GM12878 (cell line): ENCODE measurements around the gene FANCD2OS.

ENCODE experiments used
- BRCA1 ChIP-seq: IDR thresholded peaks from 2 replicates; pipeline ENCODE4 v1.6.1; 2011; ENCODE audit warnings: low read depth, low read length, improper control_type of control experiment
- EZH2 ChIP-seq: IDR thresholded peaks from 2 replicates; pipeline ENCODE4 v1.6.1; 2012; ENCODE audit warnings: low read depth, mild to moderate bottlenecking, control low read depth, inconsistent platforms, low read length, borderline replicate concordance; ENCODE audit not compliant: control insufficient read depth
- FOXM1 ChIP-seq: IDR thresholded peaks from 2 replicates; pipeline ENCODE4 v1.6.1; 2012; ENCODE audit warnings: low read depth, mild to moderate bottlenecking, inconsistent platforms, low read length, moderate library complexity
- NR2C2 ChIP-seq: IDR thresholded peaks from 2 replicates; pipeline ENCODE4 v1.6.1; 2011; ENCODE audit warnings: borderline replicate concordance, low read depth; ENCODE audit not compliant: control insufficient read depth, insufficient read length
- POLR2A ChIP-seq: IDR thresholded peaks from 2 replicates; pipeline ENCODE4 v1.6.1; 2011; ENCODE audit warnings: low read depth, mild to moderate bottlenecking, low read length
- RAD21 ChIP-seq: IDR thresholded peaks from 2 replicates; pipeline ENCODE4 v1.6.1; 2011; ENCODE audit warnings: mild to moderate bottlenecking, low read depth, low read length, moderate library complexity; ENCODE audit not compliant: insufficient read depth
- TAF1 ChIP-seq: IDR thresholded peaks from 2 replicates; pipeline ENCODE4 v1.6.1; 2011; ENCODE audit warnings: mild to moderate bottlenecking, low read depth, low read length, borderline replicate concordance
- TF ChIP-seq, protein P1 (sequence below): fragments of 450-650 bp; formaldehyde crosslinking; IDR thresholded peaks from 2 replicates; pipeline ENCODE4 v1.5.0; 2022; ENCODE audit warnings: mild to moderate bottlenecking, missing genetic modification characterization
- TF ChIP-seq, protein P2 (sequence below): IDR thresholded peaks from 2 replicates; pipeline ENCODE4 v1.6.1; 2011; ENCODE audit warnings: borderline replicate concordance, low read depth, mild to moderate bottlenecking, moderate library complexity, mixed read lengths, low read length; ENCODE audit not compliant: insufficient read depth; ENCODE audit errors: extremely low read length
- TF ChIP-seq, protein P3 (sequence below): IDR thresholded peaks from 2 replicates; pipeline ENCODE4 v1.6.1; 2012; ENCODE audit warnings: low read depth, low read length, improper control_type of control experiment
- TF ChIP-seq, protein P4 (sequence below): fragments of 450-650 bp; formaldehyde crosslinking; IDR thresholded peaks from 2 replicates; pipeline ENCODE4 v1.4.0; 2020; ENCODE audit warnings: mild to moderate bottlenecking, moderate library complexity
- TF ChIP-seq, protein P5 (sequence below), 3 experiments: IDR thresholded peaks in 2 of 3; conservative IDR thresholded peaks in 1 of 3; 2 replicates each; pipeline ENCODE4 v1.5.1; 2011; ENCODE audit warnings: low read depth in 3 of 3, low read length in 3 of 3, mild to moderate bottlenecking in 3 of 3, control low read depth in 2 of 3, moderate library complexity in 2 of 3, inconsistent platforms in 1 of 3, mixed read lengths in 1 of 3; ENCODE audit not compliant: control insufficient read depth in 2 of 3, insufficient read depth in 1 of 3; ENCODE audit errors: extremely low read depth in 1 of 3

DNA sequence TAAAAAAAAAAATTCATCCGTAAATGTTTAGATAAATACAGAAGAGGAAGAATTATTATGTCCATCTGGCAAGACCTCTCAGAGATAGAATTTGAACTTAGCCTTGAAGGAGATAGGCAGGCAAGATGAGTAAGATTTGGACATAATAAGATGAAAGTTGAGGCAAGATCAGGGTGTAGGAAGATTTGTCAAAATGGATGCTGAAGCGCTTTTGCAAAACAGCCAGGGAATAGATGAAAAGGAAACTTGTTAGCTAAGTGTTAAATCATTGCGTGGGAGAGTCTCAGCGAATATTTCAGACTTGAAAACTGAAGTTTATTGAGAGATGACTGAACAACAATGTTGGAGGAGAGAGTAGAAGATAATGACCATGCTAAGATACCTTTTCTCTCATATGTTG is 14.7 kb upstream of the FANCD2OS start:
- TF ChIP-seq FOXM1 (no peak), EZH2 (no peak), NR2C2 (no peak), TAF1 (no peak), BRCA1 (no peak), POLR2A (no peak), RAD21 (no peak)
- TF ChIP-seq, protein P1, sequence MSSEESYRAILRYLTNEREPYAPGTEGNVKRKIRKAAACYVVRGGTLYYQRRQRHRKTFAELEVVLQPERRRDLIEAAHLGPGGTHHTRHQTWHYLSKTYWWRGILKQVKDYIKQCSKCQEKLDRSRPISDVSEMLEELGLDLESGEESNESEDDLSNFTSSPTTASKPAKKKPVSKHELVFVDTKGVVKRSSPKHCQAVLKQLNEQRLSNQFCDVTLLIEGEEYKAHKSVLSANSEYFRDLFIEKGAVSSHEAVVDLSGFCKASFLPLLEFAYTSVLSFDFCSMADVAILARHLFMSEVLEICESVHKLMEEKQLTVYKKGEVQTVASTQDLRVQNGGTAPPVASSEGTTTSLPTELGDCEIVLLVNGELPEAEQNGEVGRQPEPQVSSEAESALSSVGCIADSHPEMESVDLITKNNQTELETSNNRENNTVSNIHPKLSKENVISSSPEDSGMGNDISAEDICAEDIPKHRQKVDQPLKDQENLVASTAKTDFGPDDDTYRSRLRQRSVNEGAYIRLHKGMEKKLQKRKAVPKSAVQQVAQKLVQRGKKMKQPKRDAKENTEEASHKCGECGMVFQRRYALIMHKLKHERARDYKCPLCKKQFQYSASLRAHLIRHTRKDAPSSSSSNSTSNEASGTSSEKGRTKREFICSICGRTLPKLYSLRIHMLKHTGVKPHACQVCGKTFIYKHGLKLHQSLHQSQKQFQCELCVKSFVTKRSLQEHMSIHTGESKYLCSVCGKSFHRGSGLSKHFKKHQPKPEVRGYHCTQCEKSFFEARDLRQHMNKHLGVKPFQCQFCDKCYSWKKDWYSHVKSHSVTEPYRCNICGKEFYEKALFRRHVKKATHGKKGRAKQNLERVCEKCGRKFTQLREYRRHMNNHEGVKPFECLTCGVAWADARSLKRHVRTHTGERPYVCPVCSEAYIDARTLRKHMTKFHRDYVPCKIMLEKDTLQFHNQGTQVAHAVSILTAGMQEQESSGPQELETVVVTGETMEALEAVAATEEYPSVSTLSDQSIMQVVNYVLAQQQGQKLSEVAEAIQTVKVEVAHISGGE: no peak
- TF ChIP-seq, protein P2, sequence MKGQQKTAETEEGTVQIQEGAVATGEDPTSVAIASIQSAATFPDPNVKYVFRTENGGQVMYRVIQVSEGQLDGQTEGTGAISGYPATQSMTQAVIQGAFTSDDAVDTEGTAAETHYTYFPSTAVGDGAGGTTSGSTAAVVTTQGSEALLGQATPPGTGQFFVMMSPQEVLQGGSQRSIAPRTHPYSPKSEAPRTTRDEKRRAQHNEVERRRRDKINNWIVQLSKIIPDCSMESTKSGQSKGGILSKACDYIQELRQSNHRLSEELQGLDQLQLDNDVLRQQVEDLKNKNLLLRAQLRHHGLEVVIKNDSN: no peak
- TF ChIP-seq, protein P3, sequence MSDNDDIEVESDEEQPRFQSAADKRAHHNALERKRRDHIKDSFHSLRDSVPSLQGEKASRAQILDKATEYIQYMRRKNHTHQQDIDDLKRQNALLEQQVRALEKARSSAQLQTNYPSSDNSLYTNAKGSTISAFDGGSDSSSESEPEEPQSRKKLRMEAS: no peak
- TF ChIP-seq, protein P4, sequence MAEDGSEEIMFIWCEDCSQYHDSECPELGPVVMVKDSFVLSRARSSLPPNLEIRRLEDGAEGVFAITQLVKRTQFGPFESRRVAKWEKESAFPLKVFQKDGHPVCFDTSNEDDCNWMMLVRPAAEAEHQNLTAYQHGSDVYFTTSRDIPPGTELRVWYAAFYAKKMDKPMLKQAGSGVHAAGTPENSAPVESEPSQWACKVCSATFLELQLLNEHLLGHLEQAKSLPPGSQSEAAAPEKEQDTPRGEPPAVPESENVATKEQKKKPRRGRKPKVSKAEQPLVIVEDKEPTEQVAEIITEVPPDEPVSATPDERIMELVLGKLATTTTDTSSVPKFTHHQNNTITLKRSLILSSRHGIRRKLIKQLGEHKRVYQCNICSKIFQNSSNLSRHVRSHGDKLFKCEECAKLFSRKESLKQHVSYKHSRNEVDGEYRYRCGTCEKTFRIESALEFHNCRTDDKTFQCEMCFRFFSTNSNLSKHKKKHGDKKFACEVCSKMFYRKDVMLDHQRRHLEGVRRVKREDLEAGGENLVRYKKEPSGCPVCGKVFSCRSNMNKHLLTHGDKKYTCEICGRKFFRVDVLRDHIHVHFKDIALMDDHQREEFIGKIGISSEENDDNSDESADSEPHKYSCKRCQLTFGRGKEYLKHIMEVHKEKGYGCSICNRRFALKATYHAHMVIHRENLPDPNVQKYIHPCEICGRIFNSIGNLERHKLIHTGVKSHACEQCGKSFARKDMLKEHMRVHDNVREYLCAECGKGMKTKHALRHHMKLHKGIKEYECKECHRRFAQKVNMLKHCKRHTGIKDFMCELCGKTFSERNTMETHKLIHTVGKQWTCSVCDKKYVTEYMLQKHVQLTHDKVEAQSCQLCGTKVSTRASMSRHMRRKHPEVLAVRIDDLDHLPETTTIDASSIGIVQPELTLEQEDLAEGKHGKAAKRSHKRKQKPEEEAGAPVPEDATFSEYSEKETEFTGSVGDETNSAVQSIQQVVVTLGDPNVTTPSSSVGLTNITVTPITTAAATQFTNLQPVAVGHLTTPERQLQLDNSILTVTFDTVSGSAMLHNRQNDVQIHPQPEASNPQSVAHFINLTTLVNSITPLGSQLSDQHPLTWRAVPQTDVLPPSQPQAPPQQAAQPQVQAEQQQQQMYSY (CRISPR knock-in tag): no peak
- TF ChIP-seq, protein P5, sequence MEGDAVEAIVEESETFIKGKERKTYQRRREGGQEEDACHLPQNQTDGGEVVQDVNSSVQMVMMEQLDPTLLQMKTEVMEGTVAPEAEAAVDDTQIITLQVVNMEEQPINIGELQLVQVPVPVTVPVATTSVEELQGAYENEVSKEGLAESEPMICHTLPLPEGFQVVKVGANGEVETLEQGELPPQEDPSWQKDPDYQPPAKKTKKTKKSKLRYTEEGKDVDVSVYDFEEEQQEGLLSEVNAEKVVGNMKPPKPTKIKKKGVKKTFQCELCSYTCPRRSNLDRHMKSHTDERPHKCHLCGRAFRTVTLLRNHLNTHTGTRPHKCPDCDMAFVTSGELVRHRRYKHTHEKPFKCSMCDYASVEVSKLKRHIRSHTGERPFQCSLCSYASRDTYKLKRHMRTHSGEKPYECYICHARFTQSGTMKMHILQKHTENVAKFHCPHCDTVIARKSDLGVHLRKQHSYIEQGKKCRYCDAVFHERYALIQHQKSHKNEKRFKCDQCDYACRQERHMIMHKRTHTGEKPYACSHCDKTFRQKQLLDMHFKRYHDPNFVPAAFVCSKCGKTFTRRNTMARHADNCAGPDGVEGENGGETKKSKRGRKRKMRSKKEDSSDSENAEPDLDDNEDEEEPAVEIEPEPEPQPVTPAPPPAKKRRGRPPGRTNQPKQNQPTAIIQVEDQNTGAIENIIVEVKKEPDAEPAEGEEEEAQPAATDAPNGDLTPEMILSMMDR (IDR thresholded peaks at IDR 0.05 in 2 of 3, conservative IDR thresholded peaks at IDR 0.05 in 1 of 3; ENCODE audit: control insufficient read depth in 2 of 3, extremely low read depth in 1 of 3, insufficient read depth in 1 of 3, low read depth in 3 of 3, low read length in 3 of 3): no peak
